Right lobe of liver (tissue), 6 donors: ENCODE data around the gene RSRC1. TPM values are rescaled to one million over a fixed set of nuclear protein-coding genes. Genes with fewer than 3 reads are reported as not detected.

ENCODE experiments used
- ATAC-seq, 4 donors: fragments of 200-7000 bp; cut with Tn5 transposase; one replicate each; pipeline ENCODE4 v1.9.1; 2020; ENCODE audit warnings: mild to moderate bottlenecking in 4 of 4, moderate library complexity in 4 of 4
- DNase-seq, 3 donors: peaks; one replicate each; pipeline ENCODE4 v3.0.0-alpha.2; 2020
- H3K27ac ChIP-seq, 3 donors: fragments of 200-600 bp; one replicate each; pipeline ENCODE4 v1.8.0; 2022
- H3K27me3 ChIP-seq, 2 donors: fragments of 200-600 bp; one replicate each; pipeline ENCODE4 v1.8.0; 2022
- H3K36me3 ChIP-seq, 4 donors: fragments of 200-600 bp; sonication (generic) in 1 of 4; one replicate each; pipeline versions ENCODE4 v1.5.1 to v1.8.0; 2017 to 2022; ENCODE audit warnings: control low read depth in 1 of 4
- H3K4me1 ChIP-seq, 4 donors: fragments of 200-600 bp; sonication (generic) in 1 of 4; one replicate each; pipeline versions ENCODE4 v1.5.1 to v1.8.0; 2017 to 2022; ENCODE audit warnings: control low read depth in 1 of 4
- H3K4me3 ChIP-seq, 3 donors: fragments of 200-600 bp; one replicate each; pipeline ENCODE4 v1.8.0; 2022
- H3K9me3 ChIP-seq, 4 donors: fragments of 200-600 bp; sonication (generic) in 1 of 4; one replicate each; pipeline versions ENCODE4 v1.5.1 to v1.8.0; 2017 to 2022; ENCODE audit warnings: control low read depth in 1 of 4
- CTCF ChIP-seq, 4 donors: fragments of 200-600 bp in 3 of 4; fragments of 450-650 bp in 1 of 4; IDR thresholded peaks; one replicate each; pipeline versions ENCODE4 v1.5.1 to v1.8.0; 2016 to 2022; ENCODE audit warnings: antibody characterized with exemption in 4 of 4, mild to moderate bottlenecking in 2 of 4
- POLR2A ChIP-seq: fragments of 450-650 bp; IDR thresholded peaks from one replicate; pipeline ENCODE4 v1.6.1; 2017; ENCODE audit warnings: antibody characterized with exemption, mild to moderate bottlenecking
- WGBS: methylation state at CpG from one replicate; pipeline ENCODE4 v1.1.6; 2018; ENCODE audit warnings: low coverage, low lambda C conversion rate; ENCODE audit not compliant: insufficient coverage; ENCODE audit errors: missing lambda C conversion rate; 5-methylcytosine and 5-hydroxymethylcytosine counted together
- intact Hi-C, 2 donors: fragments of 100-400 bp; cut with DNase I; formaldehyde crosslinking; loops; one replicate each; pipeline versions ENCODE4 v1.11.2 to v1.14.1; 2022
- total RNA-seq, 6 experiments: library from RNA; depleted of rRNA in 2 of 6; stranded (reverse); fragments of >200 nt in 2 of 6; fragmentation: NEBNext Ultra II Directional in 3 of 6; extraction: Animal tissue kit (Norgen Biotek cat#: 25700) in 3 of 6; gene quantifications; one replicate each; pipeline versions ENCODE4 v1.1.0 to v1.2.4, GENCODE V29; 2016 to 2023
- donor health status: DM: no; HTN: yes; CAD: no.
- donor health status: DM: no; HTN: no; CAD: no.
- donor health status: DM: no; HTN: no; CAD: no.
- donor health status: DM: no; HTN: yes; CAD: no.
- donor health status: DM: no; HTN: yes; CAD: no.

The RSRC1 gene
- total RNA-seq, 6 experiments from 2014 or later, result 10.8 to 22.1 (median 11.7) TPM

- intact Hi-C loops, result no loop called here
- Histone ChIP-seq H3K4me1 (peaks cover 0 to 3% (median 0%) of the 10 kb centered on the region in 4 donors), H3K27ac (no peak overlapping the region), H3K4me3 (no peak overlapping the region), H3K27me3 (no peaks in the 10 kb centered on the region), H3K36me3 (no peaks in the 10 kb centered on the region), H3K9me3 (no peaks in the 10 kb centered on the region)
- 81% methylated on average over 16 of the region's 16 CpGs for WGBS
- ATAC-seq (no peak), DNase-seq (no peak)
- TF ChIP-seq POLR2A, result no peak
Measured at GRCh38 chr3:158571969-158572765, 462.3 kb downstream of the RSRC1 start.

- ATAC-seq (no peak), DNase-seq (no peak)
- Histone ChIP-seq H3K27ac (no peak overlapping the region), H3K4me3 (no peak overlapping the region), H3K36me3 (no peaks in the 10 kb centered on the region), H3K4me1 (peaks cover 0 to 3% (median 0%) of the 10 kb centered on the region in 4 donors), H3K9me3 (no peaks in the 10 kb centered on the region), H3K27me3 (no peaks in the 10 kb centered on the region)
- WGBS, result 86% methylated on average over 5 of the region's 8 CpGs
- TF ChIP-seq CTCF (IDR thresholded peaks at IDR 0.05), result no peak
- no peak for TF ChIP-seq POLR2A
- intact Hi-C loops, result no loop called here
Measured at GRCh38 chr3:158572766-158573060, 462.8 kb downstream of the RSRC1 start.

GRCh38 chr3:158573714-158574113, 463.8 kb downstream of the RSRC1 start:
- intact Hi-C loops, result no loop called here
- H3K27me3 ChIP-seq, result no peaks in the 10 kb centered on the region
- no peak for ATAC-seq
- WGBS, result 84% methylated on average over 7 of the region's 7 CpGs
- DNase-seq, result no peak
- TF ChIP-seq CTCF (IDR thresholded peaks at IDR 0.05) (no peak), POLR2A (no peak)
- peaks cover 0 to 3% (median 0%) of the 10 kb centered on the region in 4 donors for H3K4me1 ChIP-seq
- no peaks in the 10 kb centered on the region for H3K9me3 ChIP-seq
- no peak overlapping the region for H3K4me3 ChIP-seq
- no peaks in the 10 kb centered on the region for H3K36me3 ChIP-seq
- H3K27ac ChIP-seq, result no peak overlapping the region

GRCh38 chr3:158574646-158575045, 464.8 kb downstream of the RSRC1 start:
- intact Hi-C loops, result no loop called here
- Histone ChIP-seq H3K27ac (no peak overlapping the region), H3K4me1 (peaks cover 0 to 3% (median 0%) of the 10 kb centered on the region in 4 donors), H3K36me3 (no peaks in the 10 kb centered on the region), H3K27me3 (no peaks in the 10 kb centered on the region), H3K9me3 (no peaks in the 10 kb centered on the region), H3K4me3 (no peak overlapping the region)
- TF ChIP-seq CTCF (IDR thresholded peaks at IDR 0.05), result no peak
- no peak for TF ChIP-seq POLR2A
- DNase-seq (no peak), ATAC-seq (no peak)
- WGBS, result 63% methylated on average over 1 of the region's 1 CpG

- no peak for ATAC-seq
Measured at GRCh38 chr3:158590223-158590622, 480.3 kb downstream of the RSRC1 start.

More at GRCh38 chr3:158590223-158590622, 480.3 kb downstream of the RSRC1 start:
- Histone ChIP-seq H3K36me3 (no peaks in the 10 kb centered on the region), H3K4me1 (no peaks in the 10 kb centered on the region), H3K4me3 (no peak overlapping the region), H3K9me3 (no peaks in the 10 kb centered on the region), H3K27me3 (no peaks in the 10 kb centered on the region), H3K27ac (no peak overlapping the region)
- TF ChIP-seq POLR2A, result no peak
- no peak for TF ChIP-seq CTCF (IDR thresholded peaks at IDR 0.05)
- no peak for DNase-seq
- intact Hi-C loops, result no loop called here

Other genes with a start within 250 kb of the RSRC1 start
- gene SHOX2, start 3.7 kb upstream of the RSRC1 start, total RNA-seq, result under 1 TPM in 1 of 6 experiments, not detected in 5; 0.12 TPM